ENCODE data around the gene ADGRD1.

The ADGRD1 gene

DNA sequence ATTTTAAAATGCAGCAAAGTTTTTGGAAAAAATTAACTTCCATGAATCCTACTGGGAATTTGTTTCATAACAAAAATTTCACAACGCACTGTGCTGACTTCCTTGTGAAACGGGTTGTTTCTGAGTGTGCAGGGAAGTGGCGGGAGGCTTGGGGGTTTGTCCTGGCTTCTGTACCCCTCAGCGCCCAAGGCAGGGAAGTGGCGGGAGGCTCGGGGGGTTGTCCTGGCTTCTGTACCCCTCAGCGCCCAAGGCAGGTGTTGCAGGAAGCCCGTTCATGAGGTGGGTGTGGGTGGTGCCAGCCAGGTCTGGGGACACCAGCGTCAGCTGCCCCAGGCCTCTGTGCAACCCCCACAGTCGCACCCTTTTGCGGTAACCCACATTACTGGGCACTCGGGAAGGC lies 25.1 kb downstream of the ADGRD1 start:
- Histone ChIP-seq H3K9me3 (ENCODE audit: low read length) (no peaks in the 10 kb centered on the region), H3K4me1 (ENCODE audit: insufficient read depth, low read length, severe bottlenecking) (peaks cover 31% of the 10 kb centered on the region), H3F3A (ENCODE audit: insufficient read depth, low read length) (no peaks in the 10 kb centered on the region), H3K27me3 (ENCODE audit: insufficient read depth, low read length) (peaks cover 14% of the 10 kb centered on the region; the same call in 1 of the 2 replicates), H4K20me1 (ENCODE audit: insufficient read depth, low read length) (no peaks in the 10 kb centered on the region), H3K27ac (ENCODE audit: low read depth, low read length, poor library complexity, severe bottlenecking) (no peak overlapping the region), H3K9me2 (ENCODE audit: low read depth, low read length) (no peaks in the 10 kb centered on the region), H3K4me2 (ENCODE audit: low read length) (no peak overlapping the region), H2AFZ (ENCODE audit: low read length) (no peak overlapping the region), H3K4me3 (ENCODE audit: low read depth, low read length, poor library complexity, severe bottlenecking) (no peak overlapping the region), H3K79me2 (ENCODE audit: insufficient read depth, low read length) (no peaks in the 10 kb centered on the region), H3K9ac (ENCODE audit: low read length) (no peak overlapping the region), H3K36me3 (ENCODE audit: insufficient read depth, low read length) (no peaks in the 10 kb centered on the region)
- TF ChIP-seq EZH2 (IDR thresholded peaks at IDR 0.05; ENCODE audit: borderline replicate concordance, low read length), result no peak
- TF ChIP-seq, protein P1, sequence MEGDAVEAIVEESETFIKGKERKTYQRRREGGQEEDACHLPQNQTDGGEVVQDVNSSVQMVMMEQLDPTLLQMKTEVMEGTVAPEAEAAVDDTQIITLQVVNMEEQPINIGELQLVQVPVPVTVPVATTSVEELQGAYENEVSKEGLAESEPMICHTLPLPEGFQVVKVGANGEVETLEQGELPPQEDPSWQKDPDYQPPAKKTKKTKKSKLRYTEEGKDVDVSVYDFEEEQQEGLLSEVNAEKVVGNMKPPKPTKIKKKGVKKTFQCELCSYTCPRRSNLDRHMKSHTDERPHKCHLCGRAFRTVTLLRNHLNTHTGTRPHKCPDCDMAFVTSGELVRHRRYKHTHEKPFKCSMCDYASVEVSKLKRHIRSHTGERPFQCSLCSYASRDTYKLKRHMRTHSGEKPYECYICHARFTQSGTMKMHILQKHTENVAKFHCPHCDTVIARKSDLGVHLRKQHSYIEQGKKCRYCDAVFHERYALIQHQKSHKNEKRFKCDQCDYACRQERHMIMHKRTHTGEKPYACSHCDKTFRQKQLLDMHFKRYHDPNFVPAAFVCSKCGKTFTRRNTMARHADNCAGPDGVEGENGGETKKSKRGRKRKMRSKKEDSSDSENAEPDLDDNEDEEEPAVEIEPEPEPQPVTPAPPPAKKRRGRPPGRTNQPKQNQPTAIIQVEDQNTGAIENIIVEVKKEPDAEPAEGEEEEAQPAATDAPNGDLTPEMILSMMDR (IDR thresholded peaks at IDR 0.05; ENCODE audit: low read length), result no peak

- H3F3A ChIP-seq (ENCODE audit: insufficient read depth, low read length), result no peaks in the 10 kb centered on the region
- no peaks in the 10 kb centered on the region for H3K9me3 ChIP-seq (ENCODE audit: low read length)
- peak overlapping the region; percentile 67 for H3K27ac ChIP-seq (ENCODE audit: low read depth, low read length, poor library complexity, severe bottlenecking)
- H3K27me3 ChIP-seq (ENCODE audit: insufficient read depth, low read length), result 0 out of 2 replicates have a peak, but pooled peaks cover 4% of the 10 kb centered on the region
- H3K4me1 ChIP-seq (ENCODE audit: insufficient read depth, low read length, severe bottlenecking), result peaks cover 31% of the 10 kb centered on the region
- TF ChIP-seq EZH2 (IDR thresholded peaks at IDR 0.05; ENCODE audit: borderline replicate concordance, low read length), result no peak
- TF ChIP-seq, protein P1 (IDR thresholded peaks at IDR 0.05; ENCODE audit: low read length), result no peak
- no peaks in the 10 kb centered on the region for H3K9me2 ChIP-seq (ENCODE audit: low read depth, low read length)
- H3K79me2 ChIP-seq (ENCODE audit: insufficient read depth, low read length), result no peaks in the 10 kb centered on the region
- H3K36me3 ChIP-seq (ENCODE audit: insufficient read depth, low read length), result no peaks in the 10 kb centered on the region
- peak overlapping the region; percentile 5 for H3K4me3 ChIP-seq (ENCODE audit: low read depth, low read length, poor library complexity, severe bottlenecking)
- H3K4me2 ChIP-seq (ENCODE audit: low read length), result peak overlapping the region; percentile 37; the same call in 1 of the 2 replicates
- no peak overlapping the region for H2AFZ ChIP-seq (ENCODE audit: low read length)
- no peak overlapping the region for H3K9ac ChIP-seq (ENCODE audit: low read length)
- no peaks in the 10 kb centered on the region for H4K20me1 ChIP-seq (ENCODE audit: insufficient read depth, low read length)
Observed at GRCh38 chr12:130981074-130981742, 27.5 kb downstream of the ADGRD1 start.

GRCh38 chr12:130981911-130982310 lies 28.2 kb downstream of the ADGRD1 start:
- H2AFZ ChIP-seq (ENCODE audit: low read length), result no peak overlapping the region
- no peaks in the 10 kb centered on the region for H3F3A ChIP-seq (ENCODE audit: insufficient read depth, low read length)
- H3K9me2 ChIP-seq (ENCODE audit: low read depth, low read length), result no peaks in the 10 kb centered on the region
- H3K9me3 ChIP-seq (ENCODE audit: low read length), result no peaks in the 10 kb centered on the region
- H3K4me2 ChIP-seq (ENCODE audit: low read length), result no peak overlapping the region
- no peaks in the 10 kb centered on the region for H4K20me1 ChIP-seq (ENCODE audit: insufficient read depth, low read length)
- no peaks in the 10 kb centered on the region for H3K79me2 ChIP-seq (ENCODE audit: insufficient read depth, low read length)
- peaks cover 4% of the 10 kb centered on the region; the same call in 1 of the 2 replicates for H3K27me3 ChIP-seq (ENCODE audit: insufficient read depth, low read length)
- peaks cover 31% of the 10 kb centered on the region for H3K4me1 ChIP-seq (ENCODE audit: insufficient read depth, low read length, severe bottlenecking)
- TF ChIP-seq, protein P1 (IDR thresholded peaks at IDR 0.05; ENCODE audit: low read length), result no peak
- no peak for TF ChIP-seq EZH2 (IDR thresholded peaks at IDR 0.05; ENCODE audit: borderline replicate concordance, low read length)
- no peak overlapping the region for H3K4me3 ChIP-seq (ENCODE audit: low read depth, low read length, poor library complexity, severe bottlenecking)
- H3K36me3 ChIP-seq (ENCODE audit: insufficient read depth, low read length), result no peaks in the 10 kb centered on the region
- no peak overlapping the region for H3K27ac ChIP-seq (ENCODE audit: low read depth, low read length, poor library complexity, severe bottlenecking)
- no peak overlapping the region for H3K9ac ChIP-seq (ENCODE audit: low read length)

All from OCI-LY1 (cell line).